H9 (cell line): ENCODE measurements around the gene NDRG4. TPM values are rescaled to one million over a fixed set of nuclear protein-coding genes. Genes with fewer than 3 reads are reported as not detected.

ENCODE experiments used
- DNase-seq: peaks from one replicate; pipeline ENCODE4 v3.0.0-alpha.2; 2017
- H2AFZ ChIP-seq: one replicate; pipeline ENCODE4 v1.6.1; 2013; ENCODE audit warnings: mild to moderate bottlenecking, low read length, control low read depth, moderate library complexity
- H2AK5ac ChIP-seq: 2 replicates; pipeline ENCODE4 v1.6.1; 2013; ENCODE audit warnings: low read length, control low read depth, mixed read lengths; ENCODE audit not compliant: insufficient read length
- H2BK120ac ChIP-seq: one replicate; pipeline ENCODE4 v1.6.1; 2013; ENCODE audit warnings: low read depth, mild to moderate bottlenecking, low read length, control low read depth, inconsistent platforms; ENCODE audit not compliant: poor library complexity, severe bottlenecking
- H2BK12ac ChIP-seq: 2 replicates; pipeline ENCODE4 v1.6.1; 2013; ENCODE audit warnings: low read length, control low read depth, mixed read lengths, low read depth; ENCODE audit not compliant: insufficient read length
- H2BK15ac ChIP-seq: 2 replicates; pipeline ENCODE4 v1.6.1; 2013; ENCODE audit warnings: low read depth, low read length, control low read depth
- H2BK20ac ChIP-seq: one replicate; pipeline ENCODE4 v1.6.1; 2013; ENCODE audit warnings: low read depth, mild to moderate bottlenecking, low read length, control low read depth, inconsistent platforms; ENCODE audit not compliant: poor library complexity, severe bottlenecking
- H2BK5ac ChIP-seq: 2 replicates; pipeline ENCODE4 v1.6.1; 2013; ENCODE audit warnings: low read length, control low read depth, mixed read lengths; ENCODE audit not compliant: insufficient read length
- H3K14ac ChIP-seq: 2 replicates; pipeline ENCODE4 v1.6.1; 2013; ENCODE audit warnings: low read length, control low read depth; ENCODE audit not compliant: insufficient read depth
- H3K18ac ChIP-seq: 2 replicates; pipeline ENCODE4 v1.6.1; 2013; ENCODE audit warnings: low read depth, mild to moderate bottlenecking, mixed read lengths, low read length, control low read depth; ENCODE audit not compliant: insufficient read length
- H3K23ac ChIP-seq: 2 replicates; pipeline ENCODE4 v1.6.1; 2013; ENCODE audit warnings: low read length, control low read depth, mixed read lengths, low read depth; ENCODE audit not compliant: insufficient read length
- H3K23me2 ChIP-seq: 2 replicates; pipeline ENCODE4 v1.6.1; 2013; ENCODE audit warnings: low read depth, mild to moderate bottlenecking, mixed read lengths, low read length, control low read depth; ENCODE audit not compliant: insufficient read length, poor library complexity, severe bottlenecking
- H3K27ac ChIP-seq: 2 replicates; pipeline ENCODE4 v1.5.1; 2013; ENCODE audit warnings: low read length, control low read depth, mixed read lengths, low read depth; ENCODE audit not compliant: insufficient read length
- H3K27me3 ChIP-seq: 2 replicates; pipeline ENCODE4 v1.6.1; 2013; ENCODE audit warnings: low read length, control low read depth, inconsistent platforms; ENCODE audit not compliant: insufficient read depth
- H3K4ac ChIP-seq: 2 replicates; pipeline ENCODE4 v1.6.1; 2013; ENCODE audit warnings: low read depth, mild to moderate bottlenecking, control low read depth, inconsistent platforms, low read length, moderate library complexity
- H3K4me1 ChIP-seq: 2 replicates; pipeline ENCODE4 v1.6.1; 2013; ENCODE audit warnings: low read length, control low read depth, inconsistent platforms; ENCODE audit not compliant: insufficient read depth
- H3K4me2 ChIP-seq: 2 replicates; pipeline ENCODE4 v1.6.1; 2013; ENCODE audit warnings: low read length, control low read depth, mixed read lengths; ENCODE audit not compliant: insufficient read length, insufficient read depth
- H3K56ac ChIP-seq: 2 replicates; pipeline ENCODE4 v1.6.1; 2013; ENCODE audit warnings: low read depth, mild to moderate bottlenecking, mixed read lengths, low read length, control low read depth; ENCODE audit not compliant: insufficient read length
- H3K79me1 ChIP-seq: 2 replicates; pipeline ENCODE4 v1.6.1; 2013; ENCODE audit warnings: low read depth, mild to moderate bottlenecking, moderate library complexity, low read length, control low read depth, inconsistent platforms; ENCODE audit not compliant: insufficient read depth, poor library complexity, severe bottlenecking
- H3K79me2 ChIP-seq: 2 replicates; pipeline ENCODE4 v1.6.1; 2013; ENCODE audit warnings: low read length, control low read depth, inconsistent platforms; ENCODE audit not compliant: insufficient read depth
- H3K9ac ChIP-seq: 2 replicates; pipeline ENCODE4 v1.6.1; 2013; ENCODE audit warnings: low read length, control low read depth, mixed read lengths; ENCODE audit not compliant: insufficient read length; ENCODE audit errors: extremely low read depth
- H3K9me3 ChIP-seq: one replicate; pipeline ENCODE4 v1.6.1; 2013; ENCODE audit warnings: low read depth, low read length, inconsistent platforms; ENCODE audit not compliant: control insufficient read depth
- H3T11ph ChIP-seq: one replicate; pipeline ENCODE4 v1.6.1; 2013; ENCODE audit warnings: mild to moderate bottlenecking, low read length, control low read depth, inconsistent platforms
- H4K20me1 ChIP-seq: one replicate; pipeline ENCODE4 v1.6.1; 2013; ENCODE audit not compliant: control insufficient read depth, insufficient read length, insufficient read depth
- H4K5ac ChIP-seq: 2 replicates; pipeline ENCODE4 v1.6.1; 2013; ENCODE audit warnings: low read depth, mild to moderate bottlenecking, mixed read lengths, low read length, control low read depth; ENCODE audit not compliant: insufficient read length
- H4K8ac ChIP-seq: replicated peaks from 2 replicates; pipeline ENCODE4 v1.6.1; 2013; ENCODE audit warnings: low read length, control low read depth, mixed read lengths, low read depth; ENCODE audit not compliant: insufficient read length
- H4K91ac ChIP-seq: 2 replicates; pipeline ENCODE4 v1.6.1; 2013; ENCODE audit warnings: low read depth, mild to moderate bottlenecking, moderate library complexity, mixed read lengths, low read length, control low read depth; ENCODE audit not compliant: insufficient read length
- H3K27ac Mint-ChIP-seq, 3 experiments: 2 replicates in 2 of 3; 3 replicates in 1 of 3; pipeline ENCODE4 v1.8.0; 2020 to 2021; ENCODE audit warnings: mixed read lengths in 3 of 3, mild to moderate bottlenecking in 1 of 3, moderate library complexity in 1 of 3
- H3K27me3 Mint-ChIP-seq: 2 replicates; pipeline ENCODE4 v1.8.0; 2021; ENCODE audit warnings: low read depth, mild to moderate bottlenecking, moderate library complexity, mixed read lengths
- H3K36me3 Mint-ChIP-seq, 3 experiments: 2 replicates in 2 of 3; 3 replicates in 1 of 3; pipeline ENCODE4 v1.8.0; 2020 to 2021; ENCODE audit warnings: low read depth in 3 of 3, mixed read lengths in 3 of 3; ENCODE audit not compliant: insufficient read depth in 1 of 3
- H3K4me1 Mint-ChIP-seq, 2 experiments: 2 replicates each; pipeline ENCODE4 v1.8.0; 2020; ENCODE audit warnings: mixed read lengths in 2 of 2
- H3K4me3 Mint-ChIP-seq, 2 experiments: 2 replicates in 1 of 2; 3 replicates in 1 of 2; pipeline ENCODE4 v1.8.0; 2020 to 2021; ENCODE audit warnings: mild to moderate bottlenecking in 2 of 2, mixed read lengths in 2 of 2, moderate library complexity in 1 of 2
- H3K9me3 Mint-ChIP-seq, 2 experiments: 2 replicates in 1 of 2; 3 replicates in 1 of 2; pipeline ENCODE4 v1.8.0; 2020; ENCODE audit warnings: mild to moderate bottlenecking in 2 of 2, mixed read lengths in 2 of 2, moderate library complexity in 1 of 2
- WGBS: extraction: QIAGEN DNeasy Blood & Tissue Kit; methylation state at CpG from one replicate; pipeline ENCODE4 v1.1.7; 2013; ENCODE audit warnings: missing lambda C conversion rate, low lambda C conversion rate, mixed read lengths; ENCODE audit not compliant: insufficient read length; ENCODE audit errors: extremely low coverage; 5-methylcytosine and 5-hydroxymethylcytosine counted together
- total RNA-seq: library from RNA; stranded (reverse); gene quantifications from 2 replicates; pipeline ENCODE4 v1.2.1, GENCODE V29; 2021
- TF ChIP-seq, protein P1 (sequence below): fragments of 200-600 bp; sonication (generic); conservative IDR thresholded peaks from 3 replicates; pipeline ENCODE4 v1.8.0; 2021; ENCODE audit warnings: antibody characterized with exemption, mild to moderate bottlenecking

NDRG4 gene
- total RNA-seq, 1 experiment from 2014 or later = 18.6 TPM

DNA sequence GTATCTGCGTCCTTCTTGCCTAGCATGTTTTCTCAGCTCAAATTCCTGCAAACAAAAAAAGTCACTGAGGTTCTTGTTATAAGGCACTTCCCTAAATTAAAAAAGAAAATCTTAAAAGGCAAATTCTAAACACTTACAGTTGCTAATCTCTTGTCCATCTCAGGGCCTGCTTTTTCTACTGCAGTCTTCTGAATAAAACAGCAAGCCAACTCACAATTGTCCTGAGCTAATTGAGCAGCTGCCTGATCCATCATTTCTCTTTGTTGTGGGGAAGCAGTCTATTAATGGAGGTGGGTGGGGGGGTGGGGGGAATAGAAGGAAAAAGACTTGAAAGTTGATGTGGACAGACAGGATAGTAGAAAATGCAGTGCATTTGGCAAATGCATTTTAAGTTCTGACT, 42.3 kb downstream of the NDRG4 start:
- H3K23ac ChIP-seq = no peak overlapping the region
- no peak overlapping the region for H4K91ac ChIP-seq
- Mint-ChIP-seq H3K4me1 (no peaks in the 10 kb centered on the region), H3K27me3 (no peaks in the 10 kb centered on the region; the same call in 1 of the 2 replicates), H3K36me3 (peaks cover 59 to 96% (median 91%) of the 10 kb centered on the region in 3 experiments), H3K9me3 (no peaks in the 10 kb centered on the region), H3K27ac (peak overlapping the region in 1 of 3 experiments; percentile 40; a peak in 1 of 7 replicates), H3K4me3 (no peak overlapping the region)
- no peak overlapping the region for H2BK15ac ChIP-seq
- no peaks in the 10 kb centered on the region for H3K4me1 ChIP-seq
- H3K9me3 ChIP-seq = no peaks in the 10 kb centered on the region
- H2BK120ac ChIP-seq = no peak overlapping the region
- no peak overlapping the region for H3T11ph ChIP-seq
- H3K23me2 ChIP-seq = no peaks in the 10 kb centered on the region
- no peaks in the 10 kb centered on the region for H3K27me3 ChIP-seq
- no peak overlapping the region for H3K27ac ChIP-seq
- no peak for DNase-seq
- H3K4me2 ChIP-seq = no peak overlapping the region
- no peak overlapping the region for H4K5ac ChIP-seq
- no peak overlapping the region for H3K56ac ChIP-seq
- no CpG with 5 or more reads among the region's 1 CpG for WGBS
- TF ChIP-seq, protein P1, sequence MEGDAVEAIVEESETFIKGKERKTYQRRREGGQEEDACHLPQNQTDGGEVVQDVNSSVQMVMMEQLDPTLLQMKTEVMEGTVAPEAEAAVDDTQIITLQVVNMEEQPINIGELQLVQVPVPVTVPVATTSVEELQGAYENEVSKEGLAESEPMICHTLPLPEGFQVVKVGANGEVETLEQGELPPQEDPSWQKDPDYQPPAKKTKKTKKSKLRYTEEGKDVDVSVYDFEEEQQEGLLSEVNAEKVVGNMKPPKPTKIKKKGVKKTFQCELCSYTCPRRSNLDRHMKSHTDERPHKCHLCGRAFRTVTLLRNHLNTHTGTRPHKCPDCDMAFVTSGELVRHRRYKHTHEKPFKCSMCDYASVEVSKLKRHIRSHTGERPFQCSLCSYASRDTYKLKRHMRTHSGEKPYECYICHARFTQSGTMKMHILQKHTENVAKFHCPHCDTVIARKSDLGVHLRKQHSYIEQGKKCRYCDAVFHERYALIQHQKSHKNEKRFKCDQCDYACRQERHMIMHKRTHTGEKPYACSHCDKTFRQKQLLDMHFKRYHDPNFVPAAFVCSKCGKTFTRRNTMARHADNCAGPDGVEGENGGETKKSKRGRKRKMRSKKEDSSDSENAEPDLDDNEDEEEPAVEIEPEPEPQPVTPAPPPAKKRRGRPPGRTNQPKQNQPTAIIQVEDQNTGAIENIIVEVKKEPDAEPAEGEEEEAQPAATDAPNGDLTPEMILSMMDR = no peak
- no peaks in the 10 kb centered on the region for H3K79me1 ChIP-seq
- H3K14ac ChIP-seq = no peak overlapping the region
- H3K79me2 ChIP-seq = no peaks in the 10 kb centered on the region
- no peak overlapping the region for H3K9ac ChIP-seq
- no peak overlapping the region for H3K18ac ChIP-seq
- H2AK5ac ChIP-seq = no peak overlapping the region
- H4K8ac ChIP-seq = no peak overlapping the region
- H2BK5ac ChIP-seq = no peak overlapping the region
- H2BK20ac ChIP-seq = no peak overlapping the region
- no peaks in the 10 kb centered on the region for H4K20me1 ChIP-seq
- no peak overlapping the region for H3K4ac ChIP-seq
- no peak overlapping the region for H2AFZ ChIP-seq
- H2BK12ac ChIP-seq = no peak overlapping the region
